Measurements from ENCODE around the gene SCOC.

GRCh38 chr4:140351093-140352075 lies 22.1 kb upstream of the SCOC start:
- TF ChIP-seq GATA1 (IDR thresholded peaks at IDR 0.05; ENCODE audit: low read depth, low read length) (no peak), POLR2A (IDR thresholded peaks at IDR 0.05; ENCODE audit: low read length) (no peak)
